Stimulated activated CD4-positive, alpha-beta T cell treated with anti-CD3 and anti-CD28 coated beads, Interleukin-15, amount 100 ng/mL, for 1 hour (primary cell): ENCODE measurements around the gene DNAJB8.

Experiments used
- DNase-seq, 2 donors: peaks; one replicate each; pipeline ENCODE4 v3.0.0-alpha.2; 2020; ENCODE audit warnings: low read depth in 1 of 2, low spot score in 1 of 2

DNAJB8 gene

DNA sequence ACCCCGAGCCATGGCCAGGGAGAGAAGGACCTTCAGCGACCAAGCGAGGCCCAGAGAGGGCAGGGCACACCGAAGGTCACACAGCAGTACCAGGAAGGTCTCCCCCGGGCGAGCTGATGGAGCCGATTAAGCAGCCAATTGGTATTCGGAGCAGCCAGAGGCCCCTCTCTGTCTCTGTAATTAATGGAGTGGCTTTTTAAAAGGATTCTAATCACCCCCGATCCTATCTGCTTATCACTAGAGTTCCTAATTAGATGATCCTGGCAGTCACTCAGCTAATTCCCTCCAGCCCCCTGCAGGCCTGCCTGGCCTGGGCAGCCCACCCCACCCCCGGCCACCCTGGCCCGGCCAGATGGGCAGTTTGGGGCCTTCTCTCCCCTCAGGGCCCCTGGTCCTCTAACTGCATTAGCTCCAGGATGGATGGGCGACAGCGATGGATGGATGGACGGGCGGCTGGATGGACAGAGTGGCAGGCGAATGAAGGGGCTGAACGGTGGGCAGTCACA, 1.6 kb upstream of the DNAJB8 start:
- no peak for DNase-seq

DNA sequence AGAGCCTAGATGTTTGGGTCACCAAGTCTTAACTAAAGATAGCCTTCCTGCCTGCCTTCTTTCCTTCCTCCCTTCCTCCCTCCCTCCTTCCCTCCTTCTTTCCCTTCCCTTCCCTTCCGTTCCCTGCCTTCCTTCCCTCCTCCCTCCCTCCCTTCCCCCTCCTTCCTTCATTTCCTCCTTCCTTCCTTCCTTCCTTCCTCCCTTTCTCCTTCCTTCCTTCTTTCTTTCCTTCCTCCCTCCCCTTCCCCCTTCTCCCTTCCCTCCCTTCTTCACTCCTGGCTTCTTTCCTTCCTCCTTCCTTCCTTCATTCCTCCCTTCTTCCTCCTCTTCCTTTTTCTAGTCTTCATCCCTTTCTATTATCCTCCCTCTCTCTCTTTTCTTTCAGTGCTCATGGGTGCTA, 2.0 kb downstream of the DNAJB8 start:
- no peak for DNase-seq

DNA sequence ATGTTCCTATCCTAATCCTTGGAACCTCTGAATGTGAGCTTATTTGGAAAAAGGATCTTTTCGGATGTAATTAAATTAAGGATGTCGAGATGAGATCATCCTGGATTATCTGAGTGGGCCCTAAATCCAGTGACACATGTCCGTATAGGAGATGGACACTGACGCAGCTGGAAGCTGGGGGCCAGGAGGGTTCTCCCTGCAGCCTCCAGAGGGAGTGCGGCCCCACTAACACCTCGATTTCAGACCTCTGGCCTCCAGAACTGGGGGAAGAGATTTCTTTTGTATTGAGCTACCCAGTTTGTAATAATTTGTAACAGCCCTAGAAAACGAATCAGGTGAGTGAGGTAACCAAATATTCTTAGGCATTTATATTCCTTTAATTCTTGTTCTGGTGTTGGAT, 2.5 kb downstream of the DNAJB8 start:
- no peak for DNase-seq

DNA sequence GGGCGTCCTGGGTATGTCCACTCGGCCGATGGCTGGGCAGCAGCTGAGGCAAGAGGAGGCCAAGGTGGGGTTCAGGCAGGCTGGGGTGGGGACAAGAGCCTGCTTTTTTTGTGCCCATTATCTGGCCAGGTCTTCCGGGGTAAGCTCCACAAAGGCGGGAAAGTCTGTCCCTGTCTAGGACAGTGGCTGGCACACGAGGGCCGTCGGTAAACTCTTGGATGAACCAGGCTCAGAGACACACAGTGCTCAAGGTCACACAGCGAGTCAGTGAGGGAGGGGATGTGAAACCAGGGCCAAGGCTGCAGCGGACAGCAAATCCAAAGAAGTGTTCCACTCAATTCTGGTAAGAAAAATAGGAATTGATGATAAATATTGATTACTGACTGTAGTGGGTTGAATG, 2.9 kb downstream of the DNAJB8 start:
- DNase-seq, result no peak

DNA sequence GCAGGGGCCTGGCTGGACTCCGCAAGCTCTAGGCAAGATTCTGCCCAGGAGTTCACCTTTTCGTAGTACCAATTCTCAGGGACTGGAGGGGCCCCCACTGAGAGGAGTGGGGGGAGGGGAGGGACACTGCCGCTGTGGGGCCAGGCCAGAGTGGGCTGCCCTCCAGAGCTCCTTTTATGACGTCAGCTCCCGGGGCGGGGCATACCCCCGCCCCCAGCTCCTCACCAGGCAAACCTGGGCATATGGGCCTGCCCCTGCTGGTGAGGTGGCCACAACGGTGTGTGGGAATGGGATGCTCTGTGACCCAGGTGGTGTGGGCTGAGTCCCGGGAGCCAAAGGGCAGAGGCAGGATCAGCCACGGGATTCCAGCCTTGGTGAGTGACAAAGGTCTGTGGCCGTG, 3.3 kb downstream of the DNAJB8 start:
- DNase-seq, result no peak

DNA sequence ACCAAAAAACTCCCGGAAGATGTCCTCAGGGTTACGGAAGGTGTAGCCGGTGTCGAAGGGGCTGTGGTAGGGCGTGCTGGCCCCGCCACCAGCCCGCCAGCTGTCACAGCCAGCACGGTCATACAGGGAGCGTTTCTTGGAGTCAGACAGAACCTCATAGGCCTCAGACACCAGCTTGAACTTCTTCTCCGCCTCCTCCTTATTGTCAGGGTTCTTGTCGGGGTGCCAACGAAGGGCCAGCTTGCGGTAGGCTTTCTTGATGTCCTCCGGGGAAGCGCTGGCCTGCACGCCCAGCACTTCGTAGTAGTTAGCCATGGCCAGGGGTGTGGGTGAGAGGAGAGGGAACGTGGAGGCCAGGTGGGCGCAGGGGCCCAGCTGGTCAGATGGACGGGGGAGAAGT, 3.8 kb downstream of the DNAJB8 start:
- no peak for DNase-seq

DNA sequence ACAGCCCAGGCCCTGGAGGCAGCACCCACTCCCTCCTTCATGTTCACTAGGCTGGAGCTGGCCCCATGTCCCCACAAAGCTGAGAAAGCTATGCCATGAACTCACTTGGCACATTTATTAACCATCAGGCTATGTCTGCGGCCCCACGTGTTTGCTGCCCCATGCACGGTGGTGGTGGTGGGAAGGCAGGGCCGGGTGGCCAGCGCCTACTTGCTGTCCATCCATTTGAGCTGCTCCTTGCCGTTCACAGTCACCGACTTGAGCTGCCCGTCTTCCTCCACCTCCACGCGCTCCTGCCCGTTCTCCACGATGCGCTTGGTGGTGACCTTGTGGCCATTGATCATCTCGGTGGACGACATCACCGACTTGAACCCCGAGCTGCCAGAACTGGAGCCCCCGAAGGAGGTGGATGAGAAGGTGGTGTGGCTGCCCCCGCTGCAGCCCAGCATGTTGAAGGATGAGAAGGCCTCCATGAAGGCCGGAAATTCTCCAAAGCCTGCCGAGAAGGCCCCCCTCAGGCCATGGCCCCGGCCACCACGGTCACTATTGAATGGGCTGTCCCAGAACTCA, 4.3 kb downstream of the DNAJB8 start:
- no peak for DNase-seq

DNA sequence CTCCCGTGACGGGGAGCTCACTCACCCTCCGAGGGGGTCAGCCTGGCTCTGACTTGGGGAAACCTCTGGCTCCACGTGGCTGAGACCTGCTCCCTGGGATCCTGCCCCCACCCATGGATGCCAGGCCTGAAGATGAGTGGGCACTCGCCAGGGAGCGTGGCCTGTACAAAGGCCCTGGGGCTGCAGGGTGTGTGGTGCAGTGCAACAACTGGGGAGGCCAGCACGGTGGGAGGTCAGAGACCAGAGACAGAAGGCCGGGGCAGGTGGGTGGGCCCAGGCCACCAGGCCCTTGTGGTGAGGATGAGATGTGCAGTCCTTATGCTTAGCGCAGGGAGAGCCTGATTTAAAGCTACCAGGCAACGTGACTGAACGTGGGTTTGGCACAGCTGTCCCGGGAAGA, 5.0 kb downstream of the DNAJB8 start:
- no peak for DNase-seq

DNA sequence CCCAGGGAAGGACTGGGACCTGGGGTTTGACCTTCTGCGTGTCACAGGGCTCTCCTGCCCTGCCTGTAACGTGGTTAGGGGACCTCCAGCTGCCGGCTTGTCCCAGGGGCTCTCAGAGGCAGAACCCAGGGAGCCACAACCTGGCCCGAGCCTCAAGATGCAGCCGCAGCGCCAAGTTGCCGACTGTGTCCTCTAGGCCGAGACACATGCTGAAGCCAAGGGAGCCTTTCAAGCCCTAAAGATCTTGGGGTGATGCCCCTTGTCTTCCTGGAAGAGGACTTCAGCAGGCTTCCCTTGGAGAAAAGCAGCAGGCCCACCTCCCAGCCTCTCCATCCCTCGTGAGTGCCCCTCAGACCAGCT, 7.2 kb downstream of the DNAJB8 start:
- DNase-seq, result no peak

DNA sequence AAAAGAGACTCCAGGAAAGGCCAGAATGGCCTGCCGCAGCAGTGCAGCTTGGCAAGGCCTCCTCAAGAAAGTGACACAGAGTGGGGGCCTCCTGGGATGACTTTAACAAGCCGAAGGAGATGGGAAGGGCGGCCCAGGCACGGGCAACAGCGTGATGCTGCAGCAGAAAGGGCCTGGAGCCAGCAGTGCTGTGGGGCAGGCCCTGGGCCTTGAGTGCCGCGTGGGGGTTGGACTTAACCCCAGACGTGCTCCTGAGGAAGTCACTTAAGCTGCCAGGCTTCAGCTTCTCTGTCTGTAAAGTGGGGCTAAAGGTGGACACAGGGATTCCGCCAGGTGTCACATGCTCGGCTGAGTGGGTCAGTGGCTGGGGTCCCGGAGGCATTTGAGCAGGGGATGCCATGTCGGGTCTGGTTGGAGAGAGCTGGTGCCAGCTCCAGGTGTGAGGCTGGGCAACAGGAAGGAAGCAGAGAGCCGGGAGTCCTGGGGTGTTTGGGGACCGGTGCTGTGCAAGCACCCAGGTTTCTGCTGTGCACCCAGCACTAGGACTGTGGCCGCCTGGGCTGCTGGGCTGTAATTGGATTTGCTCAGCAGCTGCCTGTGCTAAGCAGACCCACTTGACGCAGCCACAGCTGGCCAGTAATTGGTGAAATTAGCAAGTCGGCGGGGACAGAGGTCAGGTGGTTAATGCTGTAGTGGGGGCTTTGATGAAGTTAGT, 7.8 kb downstream of the DNAJB8 start:
- no peak for DNase-seq

DNA sequence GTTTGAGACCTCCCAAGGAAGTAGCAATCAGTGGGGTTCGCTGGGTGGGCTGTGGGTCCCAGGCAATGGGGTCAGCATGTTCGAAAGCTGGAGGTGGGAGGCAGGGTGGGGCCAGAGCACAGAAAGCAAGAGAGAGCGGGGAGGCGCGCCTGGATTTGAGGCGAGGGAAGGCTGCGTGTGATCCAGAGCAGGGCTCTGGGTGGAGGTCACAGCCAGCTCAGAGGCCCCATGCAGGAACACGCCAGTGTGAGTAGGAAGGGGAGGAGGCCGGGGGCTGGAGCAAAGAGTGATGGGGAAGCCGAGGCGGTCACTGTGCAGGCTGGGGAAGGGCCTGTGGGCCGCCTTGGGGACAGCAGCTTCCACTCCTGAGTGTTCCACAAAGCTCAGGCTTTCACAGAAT, 8.8 kb downstream of the DNAJB8 start:
- no peak for DNase-seq

DNA sequence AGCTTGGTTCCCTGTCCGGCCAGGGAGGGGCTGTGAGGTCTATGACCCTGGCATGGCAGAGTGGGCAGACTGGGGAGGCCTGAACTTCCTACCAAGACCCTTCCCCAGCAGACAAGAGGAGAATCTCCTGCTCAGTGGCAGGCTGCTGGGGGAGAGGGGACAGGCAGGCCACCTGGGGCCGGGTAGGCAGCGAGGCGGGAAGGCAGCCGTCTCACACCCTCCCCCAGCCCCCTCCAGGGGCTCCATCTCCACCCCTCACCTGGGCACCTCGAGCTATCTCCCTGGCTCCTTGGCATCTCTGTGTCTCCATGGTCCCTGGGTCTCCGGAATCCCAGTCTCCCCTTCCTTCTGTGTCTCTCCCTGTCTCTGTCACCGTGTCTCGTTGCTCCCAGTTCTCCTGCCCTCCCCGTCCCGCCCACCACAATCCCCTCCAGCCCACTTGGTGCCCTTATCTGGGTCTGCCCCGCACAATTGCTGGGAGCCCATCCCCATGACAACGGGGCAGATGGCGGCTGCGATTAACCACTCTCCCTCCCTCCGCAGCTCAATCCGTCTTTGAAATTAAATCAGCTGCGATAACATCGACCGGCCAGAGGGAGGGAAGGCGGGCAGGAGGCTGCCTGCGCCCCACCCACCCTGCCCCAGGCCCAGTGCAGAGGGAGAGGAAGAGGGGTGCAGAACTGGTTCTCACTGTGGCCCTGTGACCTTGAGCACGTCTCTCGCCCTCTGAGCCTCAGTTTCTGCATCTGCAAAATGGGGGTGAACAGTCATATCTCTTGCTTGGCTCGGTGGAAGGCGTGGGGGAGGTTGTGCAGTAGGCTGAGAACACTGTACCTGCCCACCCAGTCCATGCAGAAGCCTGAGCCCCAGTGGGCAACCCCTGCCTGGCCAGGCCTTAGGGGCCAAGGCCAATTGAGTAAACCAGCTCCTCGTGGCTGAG, 9.6 kb downstream of the DNAJB8 start:
- no peak for DNase-seq

DNA sequence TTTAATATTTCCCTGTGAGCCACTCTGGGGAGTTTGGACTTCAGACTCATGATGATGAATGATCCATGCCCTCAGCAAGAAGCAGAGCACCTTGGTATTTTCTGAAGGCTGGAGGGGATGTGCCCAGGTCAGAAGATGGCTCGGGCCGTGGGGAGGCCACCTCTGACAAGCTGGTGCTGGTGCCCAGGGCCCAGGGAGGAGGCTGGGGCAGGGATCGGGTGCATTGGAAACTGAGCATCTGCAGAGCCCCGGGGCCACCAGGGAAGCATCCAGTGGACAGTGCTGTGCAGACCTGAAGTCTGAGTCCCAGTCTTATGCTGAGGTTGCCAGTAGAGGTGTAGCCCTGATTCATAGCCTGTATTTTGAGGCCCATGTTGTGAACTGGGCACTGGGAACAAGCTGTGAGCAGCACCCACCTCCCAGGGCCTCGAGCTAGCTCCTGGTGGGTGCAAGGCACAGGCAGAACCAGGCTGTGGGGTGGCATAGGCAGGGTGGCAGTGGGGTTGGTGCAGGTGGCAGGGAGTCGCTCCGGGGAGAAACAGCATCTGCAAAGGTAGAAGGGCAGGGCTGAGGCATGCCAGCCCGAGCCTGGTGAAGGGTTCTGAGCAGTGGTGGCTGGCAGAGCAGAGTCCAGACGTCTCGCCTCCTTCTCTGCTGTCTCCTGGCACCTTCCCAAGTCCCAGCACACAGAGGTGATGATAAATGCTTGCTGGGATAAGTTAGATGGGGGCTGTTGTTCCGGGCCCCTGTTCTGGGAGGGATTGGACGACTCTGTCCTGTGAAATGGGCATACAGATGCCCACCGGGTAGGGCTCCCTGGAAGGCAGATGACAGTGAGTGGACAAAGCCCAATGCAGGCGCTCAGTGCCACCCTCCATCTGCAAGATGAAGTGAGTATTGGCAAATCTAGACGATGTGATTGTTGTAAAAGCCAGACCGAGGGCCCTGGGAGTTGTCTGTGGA, 10.6 kb downstream of the DNAJB8 start:
- DNase-seq, result no peak

DNA sequence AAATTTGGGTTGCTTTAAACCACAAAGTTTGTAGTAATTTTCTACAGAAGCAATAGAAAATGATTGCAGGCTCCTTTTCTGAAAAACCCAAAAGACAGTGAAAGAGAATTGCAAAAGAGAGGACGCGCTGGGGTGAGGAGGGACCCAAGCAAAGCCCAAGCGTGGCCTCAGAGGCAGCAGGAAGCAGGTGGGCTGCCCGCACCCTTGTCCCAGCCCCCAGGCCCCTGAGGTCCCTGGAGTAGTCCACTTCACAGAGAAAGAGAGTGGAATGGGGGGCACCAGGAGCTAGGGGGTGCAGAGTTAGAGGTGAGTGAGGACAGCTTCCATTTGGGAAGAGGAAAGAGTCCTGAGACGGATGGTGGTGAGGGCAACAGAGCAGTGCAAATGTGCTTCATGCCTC, 11.6 kb downstream of the DNAJB8 start:
- DNase-seq, result no peak

DNA sequence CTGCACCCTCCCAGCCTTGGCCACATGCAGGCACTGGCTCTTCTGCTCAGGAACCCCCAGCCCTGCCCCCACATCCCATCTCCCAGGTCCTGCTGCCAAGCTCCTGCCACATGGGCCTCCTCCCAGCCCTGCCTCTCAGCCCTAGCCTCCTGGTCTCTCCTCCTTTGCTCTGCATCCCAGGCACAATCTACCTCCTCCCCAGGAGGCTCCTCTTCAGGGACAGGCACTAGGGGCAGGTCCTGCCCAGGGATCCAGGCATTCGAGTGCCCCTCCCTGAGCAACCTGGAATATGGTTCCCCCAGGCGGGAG, 12.4 kb downstream of the DNAJB8 start:
- no peak for DNase-seq

DNA sequence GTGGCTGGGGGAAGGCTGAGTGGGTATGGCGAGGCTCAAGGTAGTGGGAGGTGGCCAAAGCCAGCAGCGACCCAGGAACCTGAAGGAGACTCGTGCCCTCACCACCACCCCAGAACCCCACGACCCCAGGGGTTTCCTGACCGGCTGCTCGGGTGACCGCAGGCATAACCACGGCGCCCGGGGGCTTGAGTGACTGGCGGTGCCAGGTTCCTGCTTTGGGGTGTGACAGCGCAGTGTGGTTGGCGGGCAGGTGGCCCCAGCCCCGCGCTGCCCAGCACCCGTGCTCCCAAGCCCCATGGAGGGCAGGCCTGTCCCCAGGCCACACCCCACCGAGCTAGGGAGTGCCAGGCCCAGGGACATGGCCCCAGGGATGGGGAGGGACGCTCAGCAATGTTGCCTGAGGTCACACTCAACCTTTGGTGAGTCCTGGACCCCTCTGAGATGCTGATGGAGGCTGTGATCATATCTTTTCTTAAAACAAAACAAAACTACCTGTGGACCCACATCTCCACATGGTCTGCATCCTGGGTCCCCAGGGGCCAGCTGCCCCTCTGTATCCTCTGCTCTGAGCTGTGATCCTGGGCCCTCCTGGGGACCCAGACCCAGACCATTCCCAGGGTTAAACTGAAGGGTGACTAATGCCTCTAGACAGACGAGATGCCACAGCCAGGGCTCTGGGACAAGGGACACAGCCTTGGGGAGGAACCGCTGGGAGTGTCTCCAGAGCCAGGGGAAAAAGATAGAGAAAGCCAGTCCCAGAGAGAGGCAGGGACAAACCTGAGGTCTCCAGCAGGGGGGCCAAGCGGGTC, 13.0 kb downstream of the DNAJB8 start:
- DNase-seq, result no peak

DNA sequence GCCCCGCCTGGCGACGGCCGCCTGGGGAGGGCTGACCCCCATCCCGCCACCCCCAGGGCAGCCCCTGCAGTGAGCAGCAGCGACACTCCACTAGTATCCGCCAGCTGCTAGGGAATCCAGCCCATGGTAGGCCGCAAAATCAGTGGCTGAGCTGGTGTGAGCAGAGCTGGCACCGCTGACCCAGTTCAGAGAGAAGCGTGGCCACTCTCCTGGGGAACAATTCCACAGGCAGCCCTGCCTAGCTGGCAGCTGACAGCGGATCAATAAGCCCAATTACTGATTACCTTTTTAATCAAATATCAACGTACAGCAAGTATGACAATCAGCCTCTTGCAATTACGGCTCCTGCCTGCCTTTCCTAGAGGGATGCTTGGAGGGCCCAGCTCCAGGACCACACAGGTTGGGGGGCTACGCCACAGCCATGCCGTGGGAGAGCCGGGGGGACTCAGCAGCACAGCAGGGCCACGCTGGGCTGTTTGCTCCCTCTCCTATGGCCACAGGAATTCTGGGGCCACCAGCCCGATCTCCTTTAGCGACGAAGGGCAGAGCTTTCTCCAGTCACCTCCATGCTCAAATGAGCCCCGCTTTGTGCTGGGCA, 13.9 kb downstream of the DNAJB8 start:
- no peak for DNase-seq

DNA sequence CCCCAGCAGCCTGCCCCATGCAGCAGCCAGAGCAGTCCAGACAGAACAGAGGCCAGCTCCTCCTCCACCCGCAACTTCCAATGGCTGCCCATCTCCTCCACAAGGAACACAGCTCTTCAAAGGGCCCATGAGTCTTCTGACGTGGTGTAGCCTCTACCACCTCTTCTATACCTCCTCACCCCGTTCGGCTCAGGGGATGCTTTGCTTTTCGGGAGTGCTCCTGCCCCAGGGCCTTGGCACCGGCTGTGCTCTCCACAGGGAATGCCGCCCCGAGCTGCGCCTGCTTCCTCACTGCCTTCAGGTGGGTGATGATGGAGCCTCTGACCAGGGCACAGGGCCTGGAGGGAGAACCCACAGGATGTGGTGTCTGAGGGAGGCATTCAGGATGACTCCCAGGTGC, 14.6 kb downstream of the DNAJB8 start:
- DNase-seq, result no peak

DNA sequence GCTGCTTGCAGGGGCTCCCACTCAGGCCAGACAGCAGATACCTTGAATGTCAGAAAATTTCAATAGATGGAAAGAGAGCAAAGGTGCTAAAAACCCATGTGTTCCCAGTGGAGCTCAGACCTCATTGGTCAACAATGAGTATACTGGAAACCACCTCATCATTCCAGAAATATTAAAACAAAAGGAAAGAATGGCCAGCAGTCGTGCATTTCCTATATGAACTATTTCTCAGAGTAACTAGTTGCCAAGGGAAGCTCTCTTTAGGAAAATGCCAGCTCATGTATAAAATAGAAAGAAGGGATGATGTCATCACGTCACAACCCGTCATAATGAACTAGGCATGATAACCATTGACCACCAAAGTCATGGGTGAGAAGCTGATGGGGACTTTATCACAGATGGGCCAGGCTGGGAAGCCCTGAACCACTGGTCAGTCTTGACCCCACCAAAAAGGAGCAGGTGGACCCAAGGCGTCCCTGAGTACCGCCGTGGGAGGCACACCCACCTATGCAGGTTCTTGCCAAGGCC, 17.5 kb downstream of the DNAJB8 start:
- DNase-seq, result no peak

DNA sequence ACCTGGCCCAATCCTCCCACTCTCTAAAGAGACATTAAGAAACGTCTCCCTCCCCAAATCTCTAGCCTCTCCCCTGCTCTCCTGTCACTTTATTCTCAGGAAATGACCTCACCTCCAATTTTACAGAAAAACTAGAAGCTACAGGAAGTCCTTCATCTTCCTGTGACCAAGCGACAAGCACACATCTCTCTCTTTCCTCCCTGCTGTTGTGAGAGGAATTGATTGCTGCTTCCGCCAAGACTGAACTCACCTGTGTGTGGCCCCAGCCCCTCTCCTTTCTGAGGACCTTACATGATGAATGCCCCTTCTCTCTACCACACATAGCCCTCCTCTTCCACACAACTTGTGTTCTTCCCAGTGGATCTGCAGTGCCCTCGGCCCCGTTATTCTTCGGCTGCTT, 18.2 kb downstream of the DNAJB8 start:
- DNase-seq, result no peak
